ENCODE measurements around the gene RNF13.

GRCh38 chr3:149815728-149816127 is 2.7 kb downstream of the RNF13 start:
- TF ChIP-seq POLR2A (IDR thresholded peaks at IDR 0.05; ENCODE audit: low read length): no peak
- TF ChIP-seq GATA1 (IDR thresholded peaks at IDR 0.05; ENCODE audit: low read depth, low read length): no peak
